Esophagus (tissue), 2 donors: ENCODE measurements around the gene LRMDA. TPM values are rescaled to one million over a fixed set of nuclear protein-coding genes. Genes with fewer than 3 reads are reported as not detected.
A peak's percentile ranks its signal among the peaks of the same experiment; 100 is the strongest.

Source experiments
- H3K27ac ChIP-seq, 2 donors: one replicate each; pipeline ENCODE4 v1.5.1; 2013; ENCODE audit warnings: low read depth in 2 of 2, mild to moderate bottlenecking in 2 of 2, inconsistent platforms in 1 of 2, low read length in 1 of 2, moderate library complexity in 1 of 2
- H3K27me3 ChIP-seq, 2 donors: one replicate each; pipeline ENCODE4 v1.6.1; 2013; ENCODE audit warnings: low read length in 2 of 2, control low read depth in 1 of 2, mild to moderate bottlenecking in 1 of 2; ENCODE audit not compliant: insufficient read depth in 2 of 2, control insufficient read depth in 1 of 2
- H3K36me3 ChIP-seq, 2 donors: one replicate each; pipeline ENCODE4 v1.6.1; 2013; ENCODE audit warnings: low read length in 1 of 2; ENCODE audit not compliant: control insufficient read depth in 2 of 2, insufficient read depth in 2 of 2
- H3K4me1 ChIP-seq, 2 donors: one replicate each; pipeline ENCODE4 v1.6.1; 2013; ENCODE audit warnings: low read length in 1 of 2; ENCODE audit not compliant: control insufficient read depth in 2 of 2, insufficient read depth in 2 of 2
- H3K4me3 ChIP-seq, 2 donors: one replicate each; pipeline ENCODE4 v1.5.1; 2013; ENCODE audit warnings: low read length in 2 of 2, mild to moderate bottlenecking in 2 of 2, low read depth in 1 of 2, moderate library complexity in 1 of 2
- H3K9me3 ChIP-seq, 2 donors: one replicate each; pipeline ENCODE4 v1.6.1; 2013; ENCODE audit warnings: mild to moderate bottlenecking in 2 of 2, low read depth in 1 of 2, low read length in 1 of 2, moderate library complexity in 1 of 2; ENCODE audit not compliant: control insufficient read depth in 2 of 2, insufficient read depth in 1 of 2
- WGBS, 2 donors: extraction: QIAGEN DNeasy Blood & Tissue Kit; methylation state at CpG; one replicate each; pipeline ENCODE4 v1.1.7; 2013; 5-methylcytosine and 5-hydroxymethylcytosine counted together
- polyA plus RNA-seq, 2 donors: library from polyadenylated mRNA; stranded (reverse); fragments of 200-250 nt; gene quantifications; one replicate each; pipeline ENCODE4 v1.2.3, GENCODE V29; 2013
- donor health status: healthy with polysubstance abuse.
- donor health status: Bipolar disorder and iron deficiency.

Gene LRMDA
- polyA plus RNA-seq, 2 donors, result 1.8 to 4.0 TPM

DNA sequence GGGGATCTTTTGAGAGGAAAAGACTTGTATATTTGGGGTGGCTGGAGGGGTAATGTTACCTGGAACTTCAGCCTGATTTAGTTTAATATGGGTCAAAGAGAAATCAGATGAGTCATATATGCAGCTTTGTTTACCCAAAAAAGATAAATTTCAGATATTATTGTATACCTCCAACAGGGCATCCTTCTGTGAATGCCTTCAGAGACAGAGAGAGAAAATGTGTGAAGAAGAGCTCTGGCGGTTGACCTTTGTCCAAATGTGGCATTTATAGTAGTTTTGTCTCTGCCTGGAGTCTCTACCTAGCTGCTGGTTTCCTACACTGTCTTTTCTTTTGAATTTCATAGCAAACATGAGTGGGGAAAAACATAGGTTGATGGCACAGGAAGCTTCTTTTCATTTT is 21.6 kb downstream of the LRMDA start:
- no peaks in the 10 kb centered on the region for H3K9me3 ChIP-seq
- H3K4me1 ChIP-seq, result peaks cover 2 to 3% of the 10 kb centered on the region in 2 donors
- no peaks in the 10 kb centered on the region for H3K36me3 ChIP-seq
- WGBS, 2 donors, result 95 to 100% methylated on average over 1 of the region's 1 CpG
- no peak overlapping the region for H3K27ac ChIP-seq
- no peak overlapping the region for H3K4me3 ChIP-seq
- peaks cover 0 to 3% of the 10 kb centered on the region in 2 donors for H3K27me3 ChIP-seq

DNA sequence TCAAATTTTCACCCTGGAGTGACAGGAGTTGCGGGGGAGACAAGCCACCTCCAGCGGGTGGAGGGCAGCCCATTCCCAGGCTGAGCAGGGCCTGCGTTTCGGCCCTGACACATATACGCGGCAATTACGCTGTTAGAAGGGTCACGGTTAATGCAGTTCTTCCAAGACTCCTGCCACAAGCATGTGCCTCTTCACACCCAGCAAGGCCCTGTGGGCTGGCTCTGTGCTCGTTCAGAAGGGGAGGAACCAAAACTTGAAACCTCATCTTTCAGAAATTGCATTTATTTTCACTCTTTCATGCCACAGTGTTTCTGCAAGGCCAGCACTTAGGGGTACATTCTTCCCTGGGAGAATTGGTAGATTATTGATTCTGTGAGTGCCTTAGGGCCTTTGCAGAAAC is 24.7 kb downstream of the LRMDA start:
- WGBS, 2 donors, result 90 to 91% methylated on average over 9 of the region's 9 CpGs
- H3K27me3 ChIP-seq, result peaks cover 0 to 3% of the 10 kb centered on the region in 2 donors
- H3K4me1 ChIP-seq, result peaks cover 0 to 2% of the 10 kb centered on the region in 2 donors
- H3K36me3 ChIP-seq, result no peaks in the 10 kb centered on the region
- no peaks in the 10 kb centered on the region for H3K9me3 ChIP-seq
- no peak overlapping the region for H3K4me3 ChIP-seq
- no peak overlapping the region for H3K27ac ChIP-seq

DNA sequence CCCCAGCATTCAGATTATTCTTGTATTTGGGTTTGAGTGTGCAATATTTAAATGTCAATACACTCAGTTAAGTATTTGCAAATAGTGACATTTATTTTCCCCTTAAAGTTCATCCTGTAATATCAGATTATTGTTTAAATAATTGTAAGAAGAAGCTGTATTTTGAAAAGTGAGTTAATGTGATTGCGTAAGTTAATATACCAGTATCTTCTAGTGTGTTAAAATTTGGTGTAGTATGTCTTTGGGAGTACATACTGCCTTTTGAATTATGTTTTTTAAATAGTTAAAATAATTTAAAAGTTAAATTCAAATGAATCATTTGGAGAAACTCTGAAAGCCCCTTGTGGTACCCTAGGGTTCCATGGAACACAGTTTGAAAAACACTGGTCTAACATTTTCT is 28.6 kb downstream of the LRMDA start:
- H3K27ac ChIP-seq, result no peak overlapping the region
- H3K9me3 ChIP-seq, result no peaks in the 10 kb centered on the region
- H3K36me3 ChIP-seq, result no peaks in the 10 kb centered on the region
- H3K4me1 ChIP-seq, result no peaks in the 10 kb centered on the region
- peaks cover 0 to 3% of the 10 kb centered on the region in 2 donors for H3K27me3 ChIP-seq
- no peak overlapping the region for H3K4me3 ChIP-seq
- 94 to 96% methylated on average over 1 of the region's 1 CpG for WGBS, 2 donors

DNA sequence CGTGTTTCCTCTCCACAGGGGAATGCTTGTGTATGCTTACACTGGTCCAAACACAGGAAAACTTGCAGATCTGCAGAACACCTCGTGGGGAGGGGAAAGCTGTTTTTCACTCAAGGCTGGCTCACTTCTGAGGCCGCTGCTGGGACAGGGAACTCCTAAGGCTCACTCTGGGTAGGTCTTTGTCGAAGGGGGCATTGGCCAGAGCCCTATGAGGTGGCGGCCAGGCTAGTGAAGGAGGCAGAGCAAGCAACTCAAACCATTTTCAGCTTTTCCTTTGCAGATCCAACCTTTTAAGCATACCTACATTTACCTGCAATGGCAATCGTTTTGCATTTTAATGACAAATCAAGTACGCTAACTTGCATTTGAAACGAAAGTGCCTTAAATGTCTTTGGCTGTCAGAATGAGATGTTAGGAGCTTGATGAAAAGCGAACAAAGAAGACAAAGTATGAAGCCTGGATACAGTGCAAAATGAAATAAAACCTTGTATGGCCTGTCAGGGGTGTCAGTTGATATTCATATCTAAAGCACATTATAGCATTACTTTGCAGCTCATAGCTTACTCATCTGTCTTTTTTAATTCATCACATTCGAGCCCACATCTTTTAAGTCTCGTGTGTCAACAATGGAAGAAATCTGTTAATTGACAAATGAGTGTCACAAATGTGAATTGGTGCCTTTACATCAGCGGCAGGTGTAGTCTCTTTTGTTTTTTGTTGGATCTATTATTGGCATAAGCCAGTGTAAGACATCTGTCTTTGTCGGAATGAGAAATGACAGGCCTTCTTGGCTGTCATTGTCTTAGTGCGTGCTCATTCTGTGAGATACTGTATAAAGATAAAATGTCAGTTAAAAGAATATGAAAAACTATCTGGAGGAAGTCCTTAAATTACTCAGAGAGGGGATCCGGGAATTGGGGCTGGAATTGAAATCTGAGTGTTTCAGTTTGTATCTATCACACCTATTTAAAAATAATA is 30.5 kb downstream of the LRMDA start:
- no peaks in the 10 kb centered on the region for H3K9me3 ChIP-seq
- 83 to 86% methylated on average over 15 of the region's 15 CpGs for WGBS, 2 donors
- H3K36me3 ChIP-seq, result no peaks in the 10 kb centered on the region
- H3K27me3 ChIP-seq, result peaks cover 0 to 3% of the 10 kb centered on the region in 2 donors
- no peak overlapping the region for H3K27ac ChIP-seq
- H3K4me1 ChIP-seq, result no peaks in the 10 kb centered on the region
- H3K4me3 ChIP-seq, result no peak overlapping the region

DNA sequence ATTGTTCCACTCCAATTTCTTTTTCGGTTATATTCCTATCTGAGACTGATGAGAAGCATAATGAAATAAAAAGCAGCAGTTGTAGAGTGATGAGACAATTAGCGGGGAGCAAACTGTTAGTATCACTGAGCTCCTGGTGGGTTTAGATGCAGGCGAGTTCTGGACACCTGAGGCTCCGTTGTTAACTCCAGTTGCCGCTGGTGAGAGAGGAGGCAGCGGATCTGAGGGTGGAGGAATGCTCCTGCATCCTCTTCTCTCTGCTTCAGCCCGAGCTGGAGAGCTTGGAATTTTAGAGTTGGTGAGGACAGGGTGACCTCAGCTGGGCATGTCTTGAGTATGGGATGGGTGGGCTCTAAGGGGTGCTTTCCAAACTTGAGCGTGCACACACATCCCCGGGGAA is 31.4 kb downstream of the LRMDA start:
- Histone ChIP-seq H3K9me3 (no peaks in the 10 kb centered on the region), H3K4me3 (no peak overlapping the region), H3K36me3 (no peaks in the 10 kb centered on the region), H3K27me3 (no peaks in the 10 kb centered on the region), H3K4me1 (no peaks in the 10 kb centered on the region), H3K27ac (no peak overlapping the region)
- 91 to 92% methylated on average over 9 of the region's 9 CpGs for WGBS, 2 donors

DNA sequence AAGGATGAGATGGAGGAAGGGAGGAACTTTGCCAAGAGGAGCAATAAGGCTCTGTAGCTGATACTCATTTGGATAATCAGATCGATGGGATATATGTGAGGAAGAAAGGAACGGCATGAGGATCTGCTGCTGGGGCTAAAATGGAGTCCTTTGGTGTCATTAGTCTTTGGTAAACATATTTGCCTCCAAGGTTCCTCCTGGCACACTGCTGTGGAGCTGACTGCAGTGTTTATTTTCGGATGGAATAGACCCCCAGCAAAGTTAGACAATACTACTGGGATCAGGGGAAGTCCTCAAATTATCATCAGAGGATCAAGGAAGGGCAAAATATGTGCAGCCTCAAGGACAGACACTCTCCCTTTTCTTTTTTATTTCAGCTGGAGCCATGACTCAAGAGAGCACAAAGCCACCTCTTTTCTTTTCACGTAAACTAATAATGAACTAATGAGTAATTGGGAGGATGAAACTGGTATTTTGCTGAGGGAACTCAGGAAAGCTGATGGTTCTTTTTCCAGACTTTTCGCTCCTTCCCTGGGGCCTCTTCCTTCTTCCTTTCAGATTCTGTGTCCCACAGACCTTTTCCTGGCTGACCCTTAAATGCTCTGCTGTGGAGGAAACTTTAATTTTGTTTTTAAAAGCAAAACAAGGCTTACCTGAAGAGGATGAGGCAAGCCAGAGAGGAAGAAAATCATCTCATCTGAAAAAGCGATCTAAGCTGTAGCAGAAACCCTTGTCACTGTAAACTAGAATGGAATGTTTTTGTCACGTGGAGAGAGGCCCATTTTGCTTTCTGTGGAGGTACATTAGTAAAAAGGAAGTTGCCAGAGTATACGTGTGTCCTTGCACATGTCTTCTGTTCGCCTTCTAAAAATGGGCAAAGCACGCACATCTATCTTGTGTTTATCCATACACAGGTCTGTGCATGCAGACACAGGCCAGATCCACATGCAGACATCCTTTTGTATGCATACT is 33.3 kb downstream of the LRMDA start:
- H3K27ac ChIP-seq, result peak overlapping the region; percentile 15 to 57
- H3K4me1 ChIP-seq, result peaks cover 4 to 6% of the 10 kb centered on the region in 2 donors
- no peak overlapping the region for H3K4me3 ChIP-seq
- H3K36me3 ChIP-seq, result no peaks in the 10 kb centered on the region
- no peaks in the 10 kb centered on the region for H3K9me3 ChIP-seq
- 52 to 60% methylated on average over 10 of the region's 10 CpGs for WGBS, 2 donors
- no peaks in the 10 kb centered on the region for H3K27me3 ChIP-seq

DNA sequence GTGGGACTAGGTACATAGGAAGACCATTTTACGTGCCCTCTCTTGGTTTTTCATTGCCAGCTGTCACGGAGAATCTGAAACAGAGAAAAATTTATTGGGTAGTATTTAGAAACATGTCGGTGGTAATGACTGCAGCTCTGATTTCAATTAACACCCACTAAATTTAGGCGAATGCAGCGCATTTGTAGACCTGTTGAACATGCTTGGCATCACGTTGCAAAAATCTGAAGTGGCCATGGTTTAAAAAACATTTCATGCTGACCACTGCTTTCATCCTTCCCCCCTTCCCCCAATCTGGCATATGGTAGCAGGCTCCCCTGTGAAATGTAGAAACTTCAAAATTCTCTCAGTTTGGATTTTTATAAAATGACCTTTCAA is 34.0 kb downstream of the LRMDA start:
- Histone ChIP-seq H3K27me3 (no peaks in the 10 kb centered on the region), H3K36me3 (no peaks in the 10 kb centered on the region), H3K4me1 (peaks cover 4 to 6% of the 10 kb centered on the region in 2 donors), H3K4me3 (no peak overlapping the region), H3K27ac (no peak overlapping the region), H3K9me3 (no peaks in the 10 kb centered on the region)
- 57 to 74% methylated on average over 6 of the region's 6 CpGs for WGBS, 2 donors

DNA sequence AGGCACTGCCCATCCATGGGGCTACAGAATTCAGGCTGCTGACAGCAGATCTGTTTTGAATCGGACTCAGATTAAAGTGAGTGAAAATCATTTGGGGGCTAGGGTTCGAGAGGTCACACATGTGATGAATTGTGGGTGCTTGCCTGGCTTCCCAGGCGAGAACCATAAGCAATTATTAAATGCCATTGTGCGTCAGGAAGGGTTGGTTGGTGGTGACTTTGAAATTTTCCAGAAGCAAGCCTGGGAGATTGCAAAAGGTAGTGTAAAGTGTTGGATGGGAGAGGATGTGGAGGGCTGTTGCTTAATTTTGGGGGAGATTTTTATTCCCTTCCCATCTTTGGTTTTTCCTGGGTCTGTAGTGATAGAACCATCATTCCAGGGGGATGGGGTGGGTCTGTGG is 34.6 kb downstream of the LRMDA start:
- WGBS, 2 donors, result 92% methylated on average over 4 of the region's 4 CpGs

DNA sequence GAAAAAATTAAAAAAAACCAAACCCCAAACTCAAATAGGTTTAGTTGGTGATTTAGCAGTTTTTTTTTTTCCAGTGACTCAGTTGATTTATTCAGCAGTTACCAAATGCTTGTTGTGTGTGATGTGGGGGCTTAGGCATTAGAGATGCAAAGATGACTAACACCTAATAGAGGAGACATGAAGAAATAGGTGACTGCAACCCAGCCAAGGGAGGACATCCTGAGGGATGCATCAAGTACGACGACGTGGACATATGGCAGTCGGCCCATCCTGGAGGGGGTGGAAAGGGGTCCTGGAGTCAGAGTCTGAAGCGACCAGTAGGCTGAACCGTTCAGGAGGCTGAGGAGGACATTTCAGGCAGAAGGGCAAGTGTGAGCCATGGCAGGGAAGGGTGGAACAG is 35.5 kb downstream of the LRMDA start:
- Histone ChIP-seq H3K9me3 (no peaks in the 10 kb centered on the region), H3K27ac (no peak overlapping the region), H3K4me1 (peaks cover 4 to 6% of the 10 kb centered on the region in 2 donors), H3K36me3 (no peaks in the 10 kb centered on the region), H3K27me3 (no peaks in the 10 kb centered on the region), H3K4me3 (no peak overlapping the region)
- WGBS, 2 donors, result 88 to 93% methylated on average over 6 of the region's 6 CpGs

More for the DNA sequence above, 34.6 kb downstream of the LRMDA start:
- Histone ChIP-seq H3K4me3 (no peak overlapping the region), H3K27ac (no peak overlapping the region), H3K27me3 (no peaks in the 10 kb centered on the region), H3K36me3 (no peaks in the 10 kb centered on the region), H3K4me1 (peaks cover 4 to 6% of the 10 kb centered on the region in 2 donors), H3K9me3 (no peaks in the 10 kb centered on the region)
